K562 (cell line): ENCODE results near the gene ZNHIT2. TPM values are rescaled to one million over a fixed set of nuclear protein-coding genes. Genes with fewer than 3 reads are reported as not detected.
A peak's percentile ranks its signal among the peaks of the same experiment; 100 is the strongest.

Experiments
- ATAC-seq: fragments of 200-7000 bp; cut with Tn5 transposase; 3 replicates; pipeline ENCODE4 v1.9.1; 2020; ENCODE audit warnings: moderate library complexity
- BruUV-seq: library from RNA; stranded (reverse); fragments of 400-500 nt; replicated peaks from 2 replicates; lab custom pipeline; 2021; lab: Mats Ljungman, UMichigan
- CTCF ChIA-PET: fragments of 300-600 bp; formaldehyde crosslinking; extraction: SDS; loops from one replicate; lab custom pipeline; 2021; ENCODE audit warnings: low intra/inter-chr PET ratio; lab: Yijun Ruan, JAX
- POLR2A ChIA-PET: fragments of 300-600, 350-650 bp; sonication (Branson Sonifier 250); formaldehyde crosslinking; extraction: SDS; loops from one replicate; lab custom pipeline; 2021; ENCODE audit warnings: antibody characterized with exemption, inconsistent platforms; lab: Yijun Ruan, JAX
- DNase-seq, 4 experiments: peaks; one replicate each; pipeline versions ENCODE4 v3.0.0 to v3.0.0-alpha.2; 2011 to 2018; ENCODE audit warnings: low spot score in 3 of 4, mixed read lengths in 3 of 4; ENCODE audit errors: extremely low read depth in 1 of 4
- FAIRE-seq: peaks from 2 replicates; lab custom pipeline; 2011; peaks lifted over from hg19 to GRCh38; lab: Jason Lieb, UNC
- H2AFZ ChIP-seq: 2 replicates; pipeline ENCODE4 v1.6.0; 2011; ENCODE audit warnings: low read depth, low read length, control low read depth, inconsistent platforms
- H3K27ac ChIP-seq: fragments of 200-600 bp; 3 replicates; pipeline ENCODE4 v1.8.0; 2011; ENCODE audit warnings: low read depth, mild to moderate bottlenecking, control low read depth, inconsistent platforms, low read length, moderate library complexity, mixed read lengths; ENCODE audit errors: extremely low read depth
- H3K27me3 ChIP-seq, 2 experiments: fragments of 300-600 bp in 1 of 2; 2 replicates in 1 of 2; 3 replicates in 1 of 2; pipeline versions ENCODE4 v1.6.0 to v1.8.0; 2011; ENCODE audit warnings: inconsistent platforms in 2 of 2, low read length in 2 of 2, mild to moderate bottlenecking in 1 of 2, mixed read lengths in 1 of 2, moderate library complexity in 1 of 2; ENCODE audit not compliant: control insufficient read depth in 2 of 2, insufficient read depth in 2 of 2
- H3K36me3 ChIP-seq: fragments of 300-600 bp; 3 replicates; pipeline ENCODE4 v1.8.0; 2011; ENCODE audit warnings: mild to moderate bottlenecking, low read length, inconsistent platforms; ENCODE audit not compliant: control insufficient read depth, insufficient read depth
- H3K4me1 ChIP-seq, 2 experiments: fragments of 200-600 bp in 1 of 2; replicated peaks in 1 of 2; 2 replicates in 1 of 2; 3 replicates in 1 of 2; pipeline versions ENCODE4 v1.5.1 to v1.8.0; 2011; ENCODE audit warnings: inconsistent platforms in 2 of 2, low read length in 2 of 2, mild to moderate bottlenecking in 1 of 2, mixed read lengths in 1 of 2, moderate library complexity in 1 of 2; ENCODE audit not compliant: control insufficient read depth in 2 of 2, insufficient read depth in 2 of 2
- H3K4me2 ChIP-seq: 2 replicates; pipeline ENCODE4 v1.6.1; 2011; ENCODE audit warnings: low read length, control low read depth, inconsistent platforms, mixed read lengths; ENCODE audit not compliant: insufficient read depth
- H3K4me3 ChIP-seq: fragments of 200-600 bp; sonication (generic), shearing (Covaris generic); 2 replicates; pipeline ENCODE4 v1.5.1; 2016; ENCODE audit warnings: control low read depth, inconsistent platforms
- H3K79me2 ChIP-seq: fragments of 200-600 bp; 3 replicates; pipeline ENCODE4 v1.8.0; 2011; ENCODE audit warnings: low read length, inconsistent platforms; ENCODE audit not compliant: control insufficient read depth, insufficient read depth
- H3K9ac ChIP-seq, 2 experiments: 2 replicates each; pipeline versions ENCODE4 v1.6.0 to v1.6.1; 2011; ENCODE audit warnings: low read depth in 2 of 2, low read length in 2 of 2, control low read depth in 1 of 2, inconsistent platforms in 1 of 2, mild to moderate bottlenecking in 1 of 2, mixed read lengths in 1 of 2; ENCODE audit not compliant: insufficient read depth in 1 of 2
- H3K9me1 ChIP-seq: one replicate; pipeline ENCODE4 v1.6.0; 2011; ENCODE audit warnings: inconsistent platforms, mild to moderate bottlenecking, low read length, moderate library complexity; ENCODE audit not compliant: control insufficient read depth, insufficient read depth
- H3K9me3 ChIP-seq: replicated peaks from 2 replicates; pipeline ENCODE4 v1.5.1; 2011; ENCODE audit warnings: low read depth, low read length, inconsistent platforms; ENCODE audit not compliant: control insufficient read depth, insufficient read depth
- H4K20me1 ChIP-seq: replicated peaks from 2 replicates; pipeline ENCODE4 v1.6.1; 2011; ENCODE audit warnings: low read length, inconsistent platforms, mixed read lengths; ENCODE audit not compliant: control insufficient read depth, insufficient read depth
- ATF6 ChIP-seq: sonication (generic); formaldehyde crosslinking; IDR thresholded peaks from 2 replicates; pipeline ENCODE4 v1.4.0; 2020; ENCODE audit warnings: mild to moderate bottlenecking, missing genetic modification reagents
- CHD2 ChIP-seq: IDR thresholded peaks from 2 replicates; pipeline ENCODE4 v1.6.1; 2011; ENCODE audit warnings: low read depth, low read length
- NR4A1 ChIP-seq, 2 experiments: fragments of 250-450 bp in 1 of 2; fragments of 450-650 bp in 1 of 2; sonication (Bioruptor Pico) in 1 of 2; IDR thresholded peaks; 2 replicates each; pipeline versions ENCODE4 v1.4.0 to v1.6.1; 2016 to 2020; ENCODE audit warnings: mild to moderate bottlenecking in 2 of 2, missing compliant biosample characterization in 1 of 2, missing genetic modification characterization in 1 of 2, moderate library complexity in 1 of 2
- SMC3 ChIP-seq: conservative IDR thresholded peaks from 2 replicates; pipeline ENCODE4 v1.6.1; 2011; ENCODE audit warnings: low read depth, low read length, improper control_type of control experiment; ENCODE audit not compliant: insufficient read depth
- TEAD1 ChIP-seq, 2 experiments: fragments of 450-650 bp in 1 of 2; sonication (generic) in 1 of 2; formaldehyde crosslinking; IDR thresholded peaks; 2 replicates each; pipeline versions ENCODE4 v1.4.0 to v1.8.0; 2020 to 2022; ENCODE audit warnings: mild to moderate bottlenecking in 2 of 2, missing genetic modification reagents in 1 of 2
- TFAP4 ChIP-seq: sonication (generic); formaldehyde crosslinking; IDR thresholded peaks from 2 replicates; pipeline ENCODE4 v1.8.0; 2022; ENCODE audit warnings: missing genetic modification reagents, mild to moderate bottlenecking, moderate library complexity, borderline replicate concordance
- WGBS: fragments of 100-300 bp; shearing (Covaris generic); methylation state at CpG from one replicate; pipeline ENCODE4 v1.1.6; 2016; ENCODE audit warnings: low coverage, mixed read lengths; ENCODE audit not compliant: insufficient coverage; ENCODE audit errors: missing lambda C conversion rate; 5-methylcytosine and 5-hydroxymethylcytosine counted together
- in situ Hi-C: fragments of 300-500 bp; cut with MboI; formaldehyde crosslinking; loops from 4 replicates; pipeline ENCODE4 v1.15.0; 2018; ENCODE audit warnings: inconsistent platforms, mixed read lengths
- intact Hi-C: fragments of 100-400 bp; cut with micrococcal nuclease; formaldehyde crosslinking; loops from 2 replicates; pipeline ENCODE4 v1.14.2; 2022
- polyA plus RNA-seq, 8 experiments: library from polyadenylated mRNA; depleted of rRNA in 4 of 8; stranded (reverse) in 5 of 8; unstranded in 3 of 8; fragments of >200 nt; fragmentation: Nextera tagmentation in 2 of 8; fragmentation: Illumina TruSeq in 1 of 8; extraction: Ambion mirVana in 2 of 8; extraction: Trizol in 1 of 8; gene quantifications; 2 replicates each; pipeline versions ENCODE4 v1.2.1 to v1.2.3, GENCODE V29; 2011 to 2014; ENCODE audit warnings: inconsistent platforms in 1 of 8, missing spikeins in 1 of 8
- total RNA-seq, 7 experiments: library from RNA; depleted of rRNA in 6 of 7; stranded (reverse); fragments of >200 nt in 6 of 7; fragmentation: Illumina TruSeq in 2 of 7; extraction: Trizol in 2 of 7; gene quantifications; 2 replicates each; pipeline versions ENCODE4 v1.2.1 to v1.2.3, GENCODE V29; 2011 to 2021; ENCODE audit warnings: low replicate concordance in 1 of 7
- TF ChIP-seq, protein P1 (sequence below), 3 experiments: IDR thresholded peaks in 2 of 3; conservative IDR thresholded peaks in 1 of 3; 2 replicates each; pipeline ENCODE4 v1.5.1; 2011 to 2012; ENCODE audit warnings: low read length in 3 of 3, mild to moderate bottlenecking in 3 of 3, control low read depth in 2 of 3, improper control_type of control experiment in 1 of 3, inconsistent platforms in 1 of 3, low read depth in 1 of 3, mixed read lengths in 1 of 3, moderate library complexity in 1 of 3; ENCODE audit not compliant: insufficient read depth in 2 of 3
- TF ChIP-seq, protein P2 (sequence below): IDR thresholded peaks from 2 replicates; pipeline ENCODE4 v1.6.1; 2011; ENCODE audit warnings: borderline replicate concordance, low read depth, mild to moderate bottlenecking, moderate library complexity, low read length; ENCODE audit not compliant: insufficient read depth, poor library complexity, severe bottlenecking

The ZNHIT2 gene
- total and polyA plus RNA-seq, 9 of the 15 experiments (the other 6 are each of a cell fraction or from before 2014, with no cell fraction given): 0.08 to 39.0 (median 2.5) TPM

- no peak for TF ChIP-seq NR4A1 (CRISPR knock-in tag; IDR thresholded peaks at IDR 0.05)
- TF ChIP-seq NR4A1 (tag; IDR thresholded peaks at IDR 0.05): no peak
- 0 out of 4 replicates have a peak, but pooled peaks of 1 of the 2 experiments have one; percentile 22 for TF ChIP-seq TEAD1 (CRISPR knock-in tag; IDR thresholded peaks at IDR 0.05)
- no peak for TF ChIP-seq CHD2
- TF ChIP-seq SMC3: peak; percentile 58; the same call in 1 of the 2 replicates
These were observed 39.4 kb downstream of the ZNHIT2 start (continued) for GRCh38 chr11:65078151-65078550.

- Histone ChIP-seq H3K27me3 (no peaks in the 10 kb centered on the region), H3K36me3 (peaks cover 63% of the 10 kb centered on the region), H2AFZ (no peak overlapping the region), H3K79me2 (peaks cover 46% of the 10 kb centered on the region), H3K9me1 (no peaks in the 10 kb centered on the region), H3K9me3 (no peaks in the 10 kb centered on the region), H3K4me1 (peaks cover 16 to 18% of the 10 kb centered on the region in 2 experiments; a peak in 4 of 5 replicates), H3K4me3 (no peak overlapping the region), H4K20me1 (peaks cover 6% of the 10 kb centered on the region; the same call in 1 of the 2 replicates), H3K9ac (peak overlapping the region in 1 of 2 experiments; percentile 55; a peak in 1 of 4 replicates), H3K4me2 (no peak overlapping the region), H3K27ac (no peak overlapping the region)
- POLR2A ChIA-PET: interaction anchor here (0.6 to 1.8 kb wide), 5 partner anchors 8 to 1211 kb away, joined by 3 to 4 read pairs (median 3); no protein-coding TSS in a partner anchor
- peak in 1 of 4 experiments; percentile 45 for DNase-seq
- peak; percentile 79 for FAIRE-seq
- ATAC-seq: peak; percentile 69
- in situ Hi-C loops: no loop called here
- intact Hi-C loops: no loop called here
- CTCF ChIA-PET: interaction anchor here (0.5 to 3.0 kb wide), 2 partner anchors 64 to 955 kb away, joined by 4 to 18 read pairs; partner anchors contain the start of gene ARL2
- no TSS peak for BruUV-seq
- 62% methylated on average over 4 of the region's 4 CpGs for WGBS
- 0 out of 2 replicates have a peak, but pooled peaks have one; percentile 15 for TF ChIP-seq TFAP4
- TF ChIP-seq, protein P1, sequence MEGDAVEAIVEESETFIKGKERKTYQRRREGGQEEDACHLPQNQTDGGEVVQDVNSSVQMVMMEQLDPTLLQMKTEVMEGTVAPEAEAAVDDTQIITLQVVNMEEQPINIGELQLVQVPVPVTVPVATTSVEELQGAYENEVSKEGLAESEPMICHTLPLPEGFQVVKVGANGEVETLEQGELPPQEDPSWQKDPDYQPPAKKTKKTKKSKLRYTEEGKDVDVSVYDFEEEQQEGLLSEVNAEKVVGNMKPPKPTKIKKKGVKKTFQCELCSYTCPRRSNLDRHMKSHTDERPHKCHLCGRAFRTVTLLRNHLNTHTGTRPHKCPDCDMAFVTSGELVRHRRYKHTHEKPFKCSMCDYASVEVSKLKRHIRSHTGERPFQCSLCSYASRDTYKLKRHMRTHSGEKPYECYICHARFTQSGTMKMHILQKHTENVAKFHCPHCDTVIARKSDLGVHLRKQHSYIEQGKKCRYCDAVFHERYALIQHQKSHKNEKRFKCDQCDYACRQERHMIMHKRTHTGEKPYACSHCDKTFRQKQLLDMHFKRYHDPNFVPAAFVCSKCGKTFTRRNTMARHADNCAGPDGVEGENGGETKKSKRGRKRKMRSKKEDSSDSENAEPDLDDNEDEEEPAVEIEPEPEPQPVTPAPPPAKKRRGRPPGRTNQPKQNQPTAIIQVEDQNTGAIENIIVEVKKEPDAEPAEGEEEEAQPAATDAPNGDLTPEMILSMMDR (IDR thresholded peaks at IDR 0.05 in 2 of 3, conservative IDR thresholded peaks at IDR 0.05 in 1 of 3; ENCODE audit: insufficient read depth in 2 of 3, low read depth in 1 of 3, low read length in 3 of 3): peak in 2 of 3 experiments; percentile 6 to 34; a peak in 2 of 6 replicates
- no peak for TF ChIP-seq ATF6
- TF ChIP-seq, protein P2, sequence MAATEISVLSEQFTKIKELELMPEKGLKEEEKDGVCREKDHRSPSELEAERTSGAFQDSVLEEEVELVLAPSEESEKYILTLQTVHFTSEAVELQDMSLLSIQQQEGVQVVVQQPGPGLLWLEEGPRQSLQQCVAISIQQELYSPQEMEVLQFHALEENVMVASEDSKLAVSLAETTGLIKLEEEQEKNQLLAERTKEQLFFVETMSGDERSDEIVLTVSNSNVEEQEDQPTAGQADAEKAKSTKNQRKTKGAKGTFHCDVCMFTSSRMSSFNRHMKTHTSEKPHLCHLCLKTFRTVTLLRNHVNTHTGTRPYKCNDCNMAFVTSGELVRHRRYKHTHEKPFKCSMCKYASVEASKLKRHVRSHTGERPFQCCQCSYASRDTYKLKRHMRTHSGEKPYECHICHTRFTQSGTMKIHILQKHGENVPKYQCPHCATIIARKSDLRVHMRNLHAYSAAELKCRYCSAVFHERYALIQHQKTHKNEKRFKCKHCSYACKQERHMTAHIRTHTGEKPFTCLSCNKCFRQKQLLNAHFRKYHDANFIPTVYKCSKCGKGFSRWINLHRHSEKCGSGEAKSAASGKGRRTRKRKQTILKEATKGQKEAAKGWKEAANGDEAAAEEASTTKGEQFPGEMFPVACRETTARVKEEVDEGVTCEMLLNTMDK: peak; percentile 54
These were observed 40.0 kb downstream of the ZNHIT2 start for GRCh38 chr11:65077451-65077850.
